Mesendoderm (in vitro differentiated cells): ENCODE data around the gene CLEC6A.
A peak's percentile ranks its signal among the peaks of the same experiment; 100 is the strongest.

Experiments
- DNase-seq: peaks from one replicate; pipeline ENCODE4 v3.0.0; 2013
- H2AK5ac ChIP-seq: 2 replicates; pipeline ENCODE4 v1.6.1; 2013; ENCODE audit warnings: low read length, inconsistent platforms
- H2BK120ac ChIP-seq: 2 replicates; pipeline ENCODE4 v1.6.1; 2013; ENCODE audit warnings: low read depth, mild to moderate bottlenecking, low read length, moderate library complexity, mixed read lengths
- H2BK15ac ChIP-seq: replicated peaks from 2 replicates; pipeline ENCODE4 v1.6.1; 2013; ENCODE audit warnings: low read depth, mild to moderate bottlenecking, moderate library complexity
- H2BK5ac ChIP-seq: 2 replicates; pipeline ENCODE4 v1.6.1; 2013; ENCODE audit warnings: low read length, inconsistent platforms
- H3K18ac ChIP-seq: 2 replicates; pipeline ENCODE4 v1.6.1; 2013; ENCODE audit warnings: mild to moderate bottlenecking, low read length, mixed read lengths
- H3K23ac ChIP-seq: one replicate; pipeline ENCODE4 v1.6.1; 2013; ENCODE audit warnings: low read length
- H3K27ac ChIP-seq: 2 replicates; pipeline ENCODE4 v1.5.1; 2013; ENCODE audit warnings: low read depth, mild to moderate bottlenecking, inconsistent platforms, low read length, moderate library complexity
- H3K27me3 ChIP-seq: 2 replicates; pipeline ENCODE4 v1.6.1; 2013; ENCODE audit warnings: low read length, control low read depth, mild to moderate bottlenecking, inconsistent platforms; ENCODE audit not compliant: insufficient read depth, poor library complexity
- H3K36me3 ChIP-seq: 2 replicates; pipeline ENCODE4 v1.6.1; 2013; ENCODE audit warnings: low read length, inconsistent platforms; ENCODE audit not compliant: control insufficient read depth, insufficient read depth
- H3K4ac ChIP-seq: one replicate; pipeline ENCODE4 v1.6.1; 2013; ENCODE audit warnings: low read depth, mild to moderate bottlenecking, low read length, moderate library complexity
- H3K4me1 ChIP-seq: 2 replicates; pipeline ENCODE4 v1.6.1; 2013; ENCODE audit warnings: low read depth, low read length, inconsistent platforms; ENCODE audit not compliant: control insufficient read depth
- H3K4me2 ChIP-seq: 2 replicates; pipeline ENCODE4 v1.6.1; 2013; ENCODE audit warnings: low read length
- H3K4me3 ChIP-seq: 2 replicates; pipeline ENCODE4 v1.5.1; 2013; ENCODE audit warnings: mild to moderate bottlenecking, low read length
- H3K56ac ChIP-seq: one replicate; pipeline ENCODE4 v1.6.1; 2013; ENCODE audit warnings: low read length
- H3K79me1 ChIP-seq: 2 replicates; pipeline ENCODE4 v1.6.1; 2013; ENCODE audit warnings: low read length, inconsistent platforms
- H3K79me2 ChIP-seq: 2 replicates; pipeline ENCODE4 v1.6.1; 2013; ENCODE audit warnings: mild to moderate bottlenecking, low read length; ENCODE audit not compliant: control insufficient read depth, insufficient read depth
- H3K9ac ChIP-seq: 2 replicates; pipeline ENCODE4 v1.6.1; 2013; ENCODE audit warnings: low read length, inconsistent platforms
- H4K5ac ChIP-seq: one replicate; pipeline ENCODE4 v1.6.1; 2013; ENCODE audit warnings: low read length
- H4K8ac ChIP-seq: one replicate; pipeline ENCODE4 v1.6.1; 2013; ENCODE audit warnings: low read depth, mild to moderate bottlenecking, control low read depth, low read length, moderate library complexity
- WGBS: extraction: QIAGEN DNeasy Blood & Tissue Kit; methylation state at CpG from one replicate; pipeline ENCODE4 v1.1.7; 2013; ENCODE audit warnings: low lambda C conversion rate, missing lambda C conversion rate; ENCODE audit not compliant: insufficient coverage; ENCODE audit errors: extremely low coverage; 5-methylcytosine and 5-hydroxymethylcytosine counted together

Gene CLEC6A

DNA sequence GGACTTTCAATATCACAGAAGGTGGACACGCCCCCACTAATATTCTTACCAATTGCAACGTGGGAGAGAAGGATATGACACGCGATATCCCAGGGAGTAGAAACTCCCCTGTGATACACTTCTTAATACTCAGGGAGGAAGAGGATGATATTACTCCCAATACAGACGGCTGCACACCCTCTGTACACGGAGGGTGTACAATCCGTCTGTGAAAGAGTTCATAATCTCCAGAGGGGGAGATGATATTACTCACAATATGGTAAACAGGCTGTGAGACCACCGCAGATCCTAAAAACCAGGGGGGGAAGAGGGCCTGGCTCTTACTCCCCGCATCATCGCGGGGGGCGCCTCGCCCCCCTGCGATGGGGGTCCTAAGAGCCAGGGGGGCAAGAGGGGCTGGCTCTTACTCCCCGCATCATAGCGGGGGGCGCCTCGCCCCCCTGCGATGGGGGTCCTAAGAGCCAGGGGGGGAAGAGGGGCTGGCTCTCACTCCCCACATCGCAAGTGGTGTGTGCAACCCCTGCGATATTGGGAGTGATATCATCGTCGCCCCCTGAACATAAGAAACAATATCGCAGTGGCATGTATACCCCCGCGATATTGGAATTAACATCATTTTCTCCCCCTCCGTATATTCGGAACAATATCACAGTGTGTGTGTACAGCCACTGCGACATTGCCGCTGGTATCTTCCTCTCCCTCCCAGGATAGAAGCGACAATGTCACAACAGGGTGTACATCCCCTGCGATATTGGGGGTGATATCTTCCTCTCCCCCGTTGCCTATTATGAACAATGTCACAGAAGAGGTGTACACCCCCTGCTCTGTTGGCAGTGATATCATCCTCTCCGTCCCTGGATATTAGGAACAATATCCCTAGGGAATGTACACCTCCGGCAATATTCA is 8.9 kb upstream of the CLEC6A start:
- H3K79me1 ChIP-seq: no peaks in the 10 kb centered on the region
- H4K5ac ChIP-seq: no peak overlapping the region
- H3K18ac ChIP-seq: no peak overlapping the region
- DNase-seq: no peak
- WGBS: no CpG with 5 or more reads among the region's 35 CpGs
- H3K79me2 ChIP-seq: no peaks in the 10 kb centered on the region
- H3K27me3 ChIP-seq: no peaks in the 10 kb centered on the region
- no peak overlapping the region for H2BK5ac ChIP-seq
- H2AK5ac ChIP-seq: no peak overlapping the region
- no peak overlapping the region for H4K8ac ChIP-seq
- no peak overlapping the region for H2BK120ac ChIP-seq
- no peak overlapping the region for H3K23ac ChIP-seq
- H3K27ac ChIP-seq: no peak overlapping the region
- no peak overlapping the region for H3K9ac ChIP-seq
- H3K36me3 ChIP-seq: no peaks in the 10 kb centered on the region
- no peak overlapping the region for H3K4ac ChIP-seq
- H3K4me1 ChIP-seq: no peaks in the 10 kb centered on the region
- no peak overlapping the region for H3K56ac ChIP-seq
- no peak overlapping the region for H3K4me3 ChIP-seq
- H2BK15ac ChIP-seq: no peak overlapping the region
- H3K4me2 ChIP-seq: no peak overlapping the region

GRCh38 chr12:8449355-8449859 is 6.4 kb upstream of the CLEC6A start:
- no peak overlapping the region for H3K23ac ChIP-seq
- no peak overlapping the region for H2AK5ac ChIP-seq
- no peak overlapping the region for H3K4me2 ChIP-seq
- no peak overlapping the region for H2BK5ac ChIP-seq
- H2BK120ac ChIP-seq: no peak overlapping the region
- no peak overlapping the region for H4K5ac ChIP-seq
- no peak overlapping the region for H3K4ac ChIP-seq
- no peaks in the 10 kb centered on the region for H3K4me1 ChIP-seq
- no peak overlapping the region for H2BK15ac ChIP-seq
- no peak overlapping the region for H3K9ac ChIP-seq
- H3K27ac ChIP-seq: no peak overlapping the region
- no CpG with 5 or more reads among the region's 7 CpGs for WGBS
- no peaks in the 10 kb centered on the region for H3K79me1 ChIP-seq
- DNase-seq: peak; percentile 80
- no peak overlapping the region for H3K4me3 ChIP-seq
- no peak overlapping the region for H3K18ac ChIP-seq
- no peaks in the 10 kb centered on the region for H3K36me3 ChIP-seq
- no peaks in the 10 kb centered on the region for H3K79me2 ChIP-seq
- H4K8ac ChIP-seq: no peak overlapping the region
- H3K27me3 ChIP-seq: no peaks in the 10 kb centered on the region
- peak overlapping the region; percentile 25 for H3K56ac ChIP-seq

GRCh38 chr12:8452036-8452435 is 3.7 kb upstream of the CLEC6A start:
- H3K79me2 ChIP-seq: no peaks in the 10 kb centered on the region
- no peak overlapping the region for H3K4me2 ChIP-seq
- H3K56ac ChIP-seq: no peak overlapping the region
- H3K79me1 ChIP-seq: no peaks in the 10 kb centered on the region
- no peak for DNase-seq
- H4K5ac ChIP-seq: no peak overlapping the region
- H3K27ac ChIP-seq: no peak overlapping the region
- no peaks in the 10 kb centered on the region for H3K36me3 ChIP-seq
- no peaks in the 10 kb centered on the region for H3K27me3 ChIP-seq
- H2BK120ac ChIP-seq: peak overlapping the region; percentile 82
- no peak overlapping the region for H2BK5ac ChIP-seq
- peak overlapping the region; percentile 52 for H3K4ac ChIP-seq
- WGBS: no CpG with 5 or more reads among the region's 12 CpGs
- no peak overlapping the region for H2AK5ac ChIP-seq
- no peak overlapping the region for H3K9ac ChIP-seq
- no peak overlapping the region for H4K8ac ChIP-seq
- H2BK15ac ChIP-seq: no peak overlapping the region
- no peak overlapping the region for H3K23ac ChIP-seq
- no peak overlapping the region for H3K18ac ChIP-seq
- H3K4me3 ChIP-seq: no peak overlapping the region
- no peaks in the 10 kb centered on the region for H3K4me1 ChIP-seq

- H2BK5ac ChIP-seq: no peak overlapping the region
- no peaks in the 10 kb centered on the region for H3K79me2 ChIP-seq
- H2BK15ac ChIP-seq: no peak overlapping the region
- H2BK120ac ChIP-seq: no peak overlapping the region
- H3K56ac ChIP-seq: no peak overlapping the region
- no peak overlapping the region for H3K4ac ChIP-seq
- no peak overlapping the region for H4K8ac ChIP-seq
- no peaks in the 10 kb centered on the region for H3K79me1 ChIP-seq
- H3K27ac ChIP-seq: peak overlapping the region; percentile 22
- WGBS: no CpG with 5 or more reads among the region's 4 CpGs
- no peak overlapping the region for H3K4me3 ChIP-seq
- DNase-seq: peak; percentile 55
- no peak overlapping the region for H3K4me2 ChIP-seq
- H3K27me3 ChIP-seq: no peaks in the 10 kb centered on the region
- no peak overlapping the region for H3K18ac ChIP-seq
- H3K9ac ChIP-seq: no peak overlapping the region
- no peak overlapping the region for H2AK5ac ChIP-seq
- H3K23ac ChIP-seq: no peak overlapping the region
- H4K5ac ChIP-seq: no peak overlapping the region
- H3K36me3 ChIP-seq: no peaks in the 10 kb centered on the region
- H3K4me1 ChIP-seq: no peaks in the 10 kb centered on the region
These were observed 2.7 kb upstream of the CLEC6A start for GRCh38 chr12:8453021-8453513.

DNA sequence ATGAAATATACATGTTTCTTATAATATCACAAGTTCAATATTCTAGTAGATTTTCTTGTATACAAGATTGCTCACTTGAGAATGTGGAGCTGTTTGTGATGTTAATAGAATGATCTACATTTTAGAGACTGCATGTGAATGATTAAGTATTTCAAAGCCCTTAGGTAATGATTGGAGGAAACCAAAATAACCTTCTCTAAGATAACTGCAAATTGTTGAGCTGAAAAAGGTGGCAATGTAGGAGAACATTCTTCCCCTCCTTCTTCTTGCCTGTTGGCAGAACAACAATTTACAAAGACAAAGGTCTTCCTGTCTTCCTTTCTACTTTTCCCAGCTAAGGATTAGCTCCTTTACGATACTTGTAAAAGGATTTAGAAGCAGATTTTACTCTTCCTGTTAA is 2.0 kb upstream of the CLEC6A start:
- Histone ChIP-seq H3K18ac (no peak overlapping the region), H3K79me1 (no peaks in the 10 kb centered on the region), H3K23ac (no peak overlapping the region), H4K5ac (no peak overlapping the region), H3K56ac (no peak overlapping the region), H3K4ac (no peak overlapping the region), H2BK15ac (no peak overlapping the region), H3K4me3 (no peak overlapping the region), H2BK120ac (no peak overlapping the region), H3K36me3 (no peaks in the 10 kb centered on the region), H3K79me2 (no peaks in the 10 kb centered on the region), H4K8ac (no peak overlapping the region), H3K4me1 (no peaks in the 10 kb centered on the region), H3K9ac (no peak overlapping the region), H3K27me3 (no peaks in the 10 kb centered on the region), H3K4me2 (no peak overlapping the region), H2BK5ac (no peak overlapping the region), H3K27ac (no peak overlapping the region), H2AK5ac (no peak overlapping the region)
- WGBS: no CpG with 5 or more reads among the region's 1 CpG
- peak; percentile 52 for DNase-seq
